Measurements from ENCODE around the gene MRI1. TPM values are rescaled to one million over a fixed set of nuclear protein-coding genes. Genes with fewer than 3 reads are reported as not detected.

Gene MRI1
- polyA plus RNA-seq, 1 donor from 2014 or later, result 71.2 TPM

DNA sequence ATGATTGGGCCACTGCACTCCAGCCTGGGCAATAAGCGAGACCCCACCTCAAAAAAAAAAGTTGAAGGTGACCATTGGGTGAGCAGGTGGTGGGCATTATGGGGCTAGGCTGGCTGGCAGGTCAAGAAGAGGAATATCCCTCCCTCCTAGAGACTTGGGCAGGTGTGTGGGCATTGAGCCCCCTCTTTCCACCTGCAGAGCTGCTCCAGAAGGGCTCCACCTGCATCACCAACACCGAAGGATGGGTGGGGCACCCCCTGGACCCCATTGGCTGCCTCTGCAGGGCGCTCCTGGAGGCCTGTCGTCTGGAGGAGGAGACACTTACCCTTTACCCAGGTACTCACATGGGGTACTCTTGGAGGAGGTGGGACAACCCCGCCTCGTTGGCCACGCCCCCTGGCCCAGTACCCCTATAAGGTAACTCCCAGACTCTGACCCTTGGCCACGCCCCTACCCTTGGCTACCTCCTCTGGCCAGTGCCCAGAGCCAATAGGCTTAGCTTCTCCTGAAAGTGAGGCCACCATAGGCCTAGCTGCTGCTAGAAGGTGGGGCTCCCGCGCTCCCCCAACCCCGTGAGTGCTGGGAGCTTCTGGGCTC is 52.8 kb downstream of the MRI1 start:
- H3K27ac ChIP-seq (ENCODE audit: low read length), result no peak overlapping the region
- H3K36me3 ChIP-seq (ENCODE audit: insufficient read depth, low read length), result no peaks in the 10 kb centered on the region
- TF ChIP-seq, protein P1, sequence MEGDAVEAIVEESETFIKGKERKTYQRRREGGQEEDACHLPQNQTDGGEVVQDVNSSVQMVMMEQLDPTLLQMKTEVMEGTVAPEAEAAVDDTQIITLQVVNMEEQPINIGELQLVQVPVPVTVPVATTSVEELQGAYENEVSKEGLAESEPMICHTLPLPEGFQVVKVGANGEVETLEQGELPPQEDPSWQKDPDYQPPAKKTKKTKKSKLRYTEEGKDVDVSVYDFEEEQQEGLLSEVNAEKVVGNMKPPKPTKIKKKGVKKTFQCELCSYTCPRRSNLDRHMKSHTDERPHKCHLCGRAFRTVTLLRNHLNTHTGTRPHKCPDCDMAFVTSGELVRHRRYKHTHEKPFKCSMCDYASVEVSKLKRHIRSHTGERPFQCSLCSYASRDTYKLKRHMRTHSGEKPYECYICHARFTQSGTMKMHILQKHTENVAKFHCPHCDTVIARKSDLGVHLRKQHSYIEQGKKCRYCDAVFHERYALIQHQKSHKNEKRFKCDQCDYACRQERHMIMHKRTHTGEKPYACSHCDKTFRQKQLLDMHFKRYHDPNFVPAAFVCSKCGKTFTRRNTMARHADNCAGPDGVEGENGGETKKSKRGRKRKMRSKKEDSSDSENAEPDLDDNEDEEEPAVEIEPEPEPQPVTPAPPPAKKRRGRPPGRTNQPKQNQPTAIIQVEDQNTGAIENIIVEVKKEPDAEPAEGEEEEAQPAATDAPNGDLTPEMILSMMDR (IDR thresholded peaks at IDR 0.05; ENCODE audit: poor library complexity, severe bottlenecking), result no peak
- TF ChIP-seq EZH2 (IDR thresholded peaks at IDR 0.05; ENCODE audit: borderline replicate concordance, insufficient read depth, low read length, poor library complexity, severe bottlenecking) (no peak), RAD21 (conservative IDR thresholded peaks at IDR 0.05) (no peak), SMC3 (conservative IDR thresholded peaks at IDR 0.05; ENCODE audit: poor library complexity) (no peak)
- H3F3A ChIP-seq (ENCODE audit: insufficient read depth, low read length, poor library complexity, severe bottlenecking), result no peaks in the 10 kb centered on the region
- no peak overlapping the region for H2AFZ ChIP-seq (ENCODE audit: low read depth, low read length)
- H3K4me2 ChIP-seq (ENCODE audit: low read length), result no peak overlapping the region
- H3K27me3 ChIP-seq (ENCODE audit: insufficient read depth, low read depth, low read length), result no peaks in the 10 kb centered on the region
- H3K9me3 ChIP-seq (ENCODE audit: low read length), result no peaks in the 10 kb centered on the region
- H3K79me2 ChIP-seq (replicated peaks; ENCODE audit: insufficient read depth, low read length), result no peaks in the 10 kb centered on the region
- H4K20me1 ChIP-seq (ENCODE audit: insufficient read depth), result no peaks in the 10 kb centered on the region
- no peak overlapping the region for H3K4me3 ChIP-seq (ENCODE audit: low read length)
- H3K9me2 ChIP-seq (ENCODE audit: insufficient read depth, low read length), result no peaks in the 10 kb centered on the region
- H3K9ac ChIP-seq (ENCODE audit: low read length), result no peak overlapping the region

DNA sequence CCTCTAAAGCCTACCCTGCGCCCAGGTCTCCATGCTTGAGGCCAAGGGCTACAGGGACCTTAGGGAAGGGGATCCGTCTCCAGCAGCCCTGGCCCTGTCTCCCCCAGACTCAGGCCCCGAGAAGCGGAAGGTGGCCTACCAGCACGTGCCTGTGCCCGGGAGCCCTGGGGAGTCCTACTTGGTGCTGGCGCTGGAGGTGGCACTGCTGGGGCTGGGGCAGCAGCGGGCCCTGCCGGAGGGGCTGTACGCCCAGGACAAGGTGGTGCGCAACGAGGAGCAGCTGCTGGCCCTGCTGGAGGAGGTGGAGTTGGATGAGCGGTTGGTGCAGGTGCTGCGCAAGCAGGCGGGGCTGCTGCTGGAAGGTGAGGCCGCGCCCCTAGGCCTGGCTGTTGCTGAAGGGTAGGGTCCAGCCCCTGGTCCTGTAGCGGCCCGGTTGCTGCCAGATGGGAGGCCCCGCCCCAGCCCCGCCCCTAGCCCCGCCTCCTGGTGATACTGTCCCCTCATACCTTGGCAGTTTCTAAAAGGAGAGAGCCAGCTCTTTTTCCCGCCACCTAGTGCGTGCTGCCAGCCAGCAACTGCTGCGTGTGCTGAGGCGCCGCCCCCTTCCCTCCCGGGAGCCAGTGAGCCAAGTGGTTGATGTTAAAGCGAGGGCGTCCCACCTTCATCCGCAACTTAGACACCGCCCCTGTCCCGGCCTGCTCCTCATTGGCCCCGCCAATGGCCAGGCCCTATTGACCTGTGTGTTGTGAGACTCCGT is 53.5 kb downstream of the MRI1 start:
- Histone ChIP-seq H3K4me2 (ENCODE audit: low read length) (no peak overlapping the region), H3K4me3 (ENCODE audit: low read length) (no peak overlapping the region), H4K20me1 (ENCODE audit: insufficient read depth) (no peaks in the 10 kb centered on the region), H3K36me3 (ENCODE audit: insufficient read depth, low read length) (no peaks in the 10 kb centered on the region), H3K9me2 (ENCODE audit: insufficient read depth, low read length) (no peaks in the 10 kb centered on the region), H3K9ac (ENCODE audit: low read length) (no peak overlapping the region), H3K27me3 (ENCODE audit: insufficient read depth, low read depth, low read length) (no peaks in the 10 kb centered on the region), H3K27ac (ENCODE audit: low read length) (no peak overlapping the region), H3K79me2 (replicated peaks; ENCODE audit: insufficient read depth, low read length) (no peaks in the 10 kb centered on the region), H3K9me3 (ENCODE audit: low read length) (no peaks in the 10 kb centered on the region), H2AFZ (ENCODE audit: low read depth, low read length) (no peak overlapping the region), H3F3A (ENCODE audit: insufficient read depth, low read length, poor library complexity, severe bottlenecking) (no peaks in the 10 kb centered on the region)
- no peak for TF ChIP-seq EZH2 (IDR thresholded peaks at IDR 0.05; ENCODE audit: borderline replicate concordance, insufficient read depth, low read length, poor library complexity, severe bottlenecking)
- no peak for TF ChIP-seq RAD21 (conservative IDR thresholded peaks at IDR 0.05)
- TF ChIP-seq TAF1 (IDR thresholded peaks at IDR 0.05; ENCODE audit: low read depth), result no peak
- no peak for TF ChIP-seq EP300 (conservative IDR thresholded peaks at IDR 0.05; ENCODE audit: poor library complexity, severe bottlenecking)
- TF ChIP-seq, protein P2, sequence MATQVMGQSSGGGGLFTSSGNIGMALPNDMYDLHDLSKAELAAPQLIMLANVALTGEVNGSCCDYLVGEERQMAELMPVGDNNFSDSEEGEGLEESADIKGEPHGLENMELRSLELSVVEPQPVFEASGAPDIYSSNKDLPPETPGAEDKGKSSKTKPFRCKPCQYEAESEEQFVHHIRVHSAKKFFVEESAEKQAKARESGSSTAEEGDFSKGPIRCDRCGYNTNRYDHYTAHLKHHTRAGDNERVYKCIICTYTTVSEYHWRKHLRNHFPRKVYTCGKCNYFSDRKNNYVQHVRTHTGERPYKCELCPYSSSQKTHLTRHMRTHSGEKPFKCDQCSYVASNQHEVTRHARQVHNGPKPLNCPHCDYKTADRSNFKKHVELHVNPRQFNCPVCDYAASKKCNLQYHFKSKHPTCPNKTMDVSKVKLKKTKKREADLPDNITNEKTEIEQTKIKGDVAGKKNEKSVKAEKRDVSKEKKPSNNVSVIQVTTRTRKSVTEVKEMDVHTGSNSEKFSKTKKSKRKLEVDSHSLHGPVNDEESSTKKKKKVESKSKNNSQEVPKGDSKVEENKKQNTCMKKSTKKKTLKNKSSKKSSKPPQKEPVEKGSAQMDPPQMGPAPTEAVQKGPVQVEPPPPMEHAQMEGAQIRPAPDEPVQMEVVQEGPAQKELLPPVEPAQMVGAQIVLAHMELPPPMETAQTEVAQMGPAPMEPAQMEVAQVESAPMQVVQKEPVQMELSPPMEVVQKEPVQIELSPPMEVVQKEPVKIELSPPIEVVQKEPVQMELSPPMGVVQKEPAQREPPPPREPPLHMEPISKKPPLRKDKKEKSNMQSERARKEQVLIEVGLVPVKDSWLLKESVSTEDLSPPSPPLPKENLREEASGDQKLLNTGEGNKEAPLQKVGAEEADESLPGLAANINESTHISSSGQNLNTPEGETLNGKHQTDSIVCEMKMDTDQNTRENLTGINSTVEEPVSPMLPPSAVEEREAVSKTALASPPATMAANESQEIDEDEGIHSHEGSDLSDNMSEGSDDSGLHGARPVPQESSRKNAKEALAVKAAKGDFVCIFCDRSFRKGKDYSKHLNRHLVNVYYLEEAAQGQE (IDR thresholded peaks at IDR 0.05; ENCODE audit: borderline replicate concordance), result no peak
- no peak for TF ChIP-seq MXI1 (conservative IDR thresholded peaks at IDR 0.05; ENCODE audit: poor library complexity, severe bottlenecking)
- TF ChIP-seq, protein P1 (IDR thresholded peaks at IDR 0.05; ENCODE audit: poor library complexity, severe bottlenecking), result no peak
- no peak for TF ChIP-seq POLR2AphosphoS5 (IDR thresholded peaks at IDR 0.05)
- TF ChIP-seq SMC3 (conservative IDR thresholded peaks at IDR 0.05; ENCODE audit: poor library complexity), result no peak

Data from neural cell (in vitro differentiated cells).